ENCODE results near the gene DNMT1.

The DNMT1 gene

GRCh38 chr19:10155839-10156238 lies 38.9 kb downstream of the DNMT1 start:
- TF ChIP-seq EZH2phosphoT487 (IDR thresholded peaks at IDR 0.05; ENCODE audit: low read length) (no peak), EZH2 (optimal IDR thresholded peaks at IDR 0.05; ENCODE audit: low read depth, low read length) (no peak), CTCF (IDR thresholded peaks at IDR 0.05; ENCODE audit: low read length) (no peak)
- peaks cover 83% of the 10 kb centered on the region for H3K79me2 ChIP-seq (ENCODE audit: low read length)
- DNase-seq: no peak
- H3K9me3 ChIP-seq (replicated peaks; ENCODE audit: insufficient read depth, low read length): no peaks in the 10 kb centered on the region
- no peaks in the 10 kb centered on the region for H4K20me1 ChIP-seq (ENCODE audit: insufficient read depth, low read length)
- H3K4me2 ChIP-seq (ENCODE audit: low read depth, low read length): no peak overlapping the region
- no peaks in the 10 kb centered on the region for H3K4me1 ChIP-seq (ENCODE audit: low read length)
- no peak overlapping the region for H3K27ac ChIP-seq (ENCODE audit: low read length)
- no peak overlapping the region for H2AFZ ChIP-seq (ENCODE audit: low read length)
- no peaks in the 10 kb centered on the region for H3F3A ChIP-seq (ENCODE audit: insufficient read depth, low read length)
- no peak overlapping the region for H3K9ac ChIP-seq (ENCODE audit: low read length)
- H3K9me2 ChIP-seq (replicated peaks; ENCODE audit: insufficient read depth, low read length): no peaks in the 10 kb centered on the region
- peaks cover 31% of the 10 kb centered on the region for H3K36me3 ChIP-seq (replicated peaks; ENCODE audit: insufficient read depth, low read length)
- no peaks in the 10 kb centered on the region for H3K27me3 ChIP-seq (replicated peaks; ENCODE audit: insufficient read depth, low read length)
- no peak overlapping the region for H3K4me3 ChIP-seq (ENCODE audit: low read length)

GRCh38 chr19:10152100-10152499 lies 42.7 kb downstream of the DNMT1 start:
- Histone ChIP-seq H3K27ac (ENCODE audit: low read length) (no peak overlapping the region), H3K9me3 (replicated peaks; ENCODE audit: insufficient read depth, low read length) (no peaks in the 10 kb centered on the region), H2AFZ (ENCODE audit: low read length) (no peak overlapping the region), H3K9me2 (replicated peaks; ENCODE audit: insufficient read depth, low read length) (no peaks in the 10 kb centered on the region), H3K9ac (ENCODE audit: low read length) (no peak overlapping the region), H3K36me3 (replicated peaks; ENCODE audit: insufficient read depth, low read length) (peaks cover 25% of the 10 kb centered on the region), H3K4me3 (ENCODE audit: low read length) (no peak overlapping the region), H3K4me2 (ENCODE audit: low read depth, low read length) (no peak overlapping the region), H3K27me3 (replicated peaks; ENCODE audit: insufficient read depth, low read length) (no peaks in the 10 kb centered on the region), H3F3A (ENCODE audit: insufficient read depth, low read length) (no peaks in the 10 kb centered on the region), H3K4me1 (ENCODE audit: low read length) (no peaks in the 10 kb centered on the region), H4K20me1 (ENCODE audit: insufficient read depth, low read length) (no peaks in the 10 kb centered on the region), H3K79me2 (ENCODE audit: low read length) (peaks cover 64% of the 10 kb centered on the region)
- no peak for DNase-seq
- TF ChIP-seq CTCF (IDR thresholded peaks at IDR 0.05; ENCODE audit: low read length) (no peak), EZH2 (optimal IDR thresholded peaks at IDR 0.05; ENCODE audit: low read depth, low read length) (no peak), EZH2phosphoT487 (IDR thresholded peaks at IDR 0.05; ENCODE audit: low read length) (no peak)

- H3K79me2 ChIP-seq (ENCODE audit: low read length): peaks cover 61% of the 10 kb centered on the region
- no peaks in the 10 kb centered on the region for H3K27me3 ChIP-seq (replicated peaks; ENCODE audit: insufficient read depth, low read length)
- H3K9me3 ChIP-seq (replicated peaks; ENCODE audit: insufficient read depth, low read length): no peaks in the 10 kb centered on the region
- no peaks in the 10 kb centered on the region for H3K9me2 ChIP-seq (replicated peaks; ENCODE audit: insufficient read depth, low read length)
- DNase-seq: no peak
- H3K36me3 ChIP-seq (replicated peaks; ENCODE audit: insufficient read depth, low read length): peaks cover 29% of the 10 kb centered on the region; the same call in 1 of the 2 replicates
- H2AFZ ChIP-seq (ENCODE audit: low read length): no peak overlapping the region
- H3K4me3 ChIP-seq (ENCODE audit: low read length): no peak overlapping the region
- no peak overlapping the region for H3K4me2 ChIP-seq (ENCODE audit: low read depth, low read length)
- H4K20me1 ChIP-seq (ENCODE audit: insufficient read depth, low read length): no peaks in the 10 kb centered on the region
- no peak for TF ChIP-seq EZH2 (optimal IDR thresholded peaks at IDR 0.05; ENCODE audit: low read depth, low read length)
- TF ChIP-seq CTCF (IDR thresholded peaks at IDR 0.05; ENCODE audit: low read length): no peak
- TF ChIP-seq EZH2phosphoT487 (IDR thresholded peaks at IDR 0.05; ENCODE audit: low read length): no peak
- H3F3A ChIP-seq (ENCODE audit: insufficient read depth, low read length): no peaks in the 10 kb centered on the region
- H3K27ac ChIP-seq (ENCODE audit: low read length): no peak overlapping the region
- no peaks in the 10 kb centered on the region for H3K4me1 ChIP-seq (ENCODE audit: low read length)
- H3K9ac ChIP-seq (ENCODE audit: low read length): no peak overlapping the region
Measured at GRCh38 chr19:10151521-10151920, 43.2 kb downstream of the DNMT1 start.

Data from MM.1S (cell line).